HG03108 (cell line): Measurements from ENCODE around the gene OR56B4.
"Not testable (repeated sequence)": the region's sequence is repeated elsewhere in the genome, so short reads cannot be mapped to it uniquely, and the experiment has no call there.

ENCODE experiments used
- ATAC-seq: cut with Tn5 transposase; IDR thresholded peaks from one replicate; pipeline ENCODE4 v1.9.1; 2021; ENCODE audit warnings: moderate library complexity; ENCODE audit not compliant: unreplicated experiment

The OR56B4 gene

DNA sequence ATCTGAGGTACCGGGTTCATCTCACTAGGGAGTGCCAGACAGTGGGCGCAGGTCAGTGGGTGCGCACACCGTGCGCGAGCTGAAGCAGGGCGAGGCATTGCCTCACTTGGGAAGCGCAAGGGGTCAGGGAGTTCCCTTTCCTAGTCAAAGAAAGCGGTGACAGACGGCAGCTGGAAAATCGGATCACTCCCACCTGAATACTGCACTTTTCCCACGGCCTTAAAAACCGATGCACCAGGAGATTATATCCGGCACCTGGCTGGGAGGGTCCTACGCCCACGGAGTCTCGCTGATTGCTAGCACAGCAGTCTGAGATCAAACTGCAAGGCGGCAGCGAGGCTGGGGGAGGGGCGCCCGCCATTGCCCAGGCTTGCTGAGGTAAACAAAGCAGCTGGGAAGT lies 36.3 kb downstream of the OR56B4 start:
- ATAC-seq, result not testable (repeated sequence)

DNA sequence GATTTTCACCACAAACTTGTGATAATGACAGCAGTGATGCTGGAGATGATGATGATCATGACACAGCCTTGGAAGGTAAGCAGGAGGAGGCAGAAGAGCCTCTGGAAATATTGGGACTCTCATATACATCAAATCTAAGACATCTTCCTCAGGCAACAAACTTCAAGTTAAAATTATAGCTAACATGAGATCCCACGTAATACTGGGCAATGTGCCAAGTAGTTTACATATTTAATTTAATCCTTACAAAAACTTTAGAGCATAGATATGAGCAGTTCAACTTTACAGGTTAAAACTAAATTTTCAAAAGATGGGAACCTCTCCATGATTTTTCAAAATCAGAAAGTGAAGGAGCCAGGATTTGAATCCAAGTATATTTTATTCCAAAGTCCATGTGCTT lies 43.6 kb downstream of the OR56B4 start:
- ATAC-seq, result no peak

- no peak for ATAC-seq
These were observed 44.6 kb downstream of the OR56B4 start for GRCh38 chr11:6152126-6152525.

- ATAC-seq, result no peak
These were observed 49.3 kb downstream of the OR56B4 start for GRCh38 chr11:6156628-6157359.
